ENCODE measurements around the gene TRAF4.

TRAF4 gene

DNA sequence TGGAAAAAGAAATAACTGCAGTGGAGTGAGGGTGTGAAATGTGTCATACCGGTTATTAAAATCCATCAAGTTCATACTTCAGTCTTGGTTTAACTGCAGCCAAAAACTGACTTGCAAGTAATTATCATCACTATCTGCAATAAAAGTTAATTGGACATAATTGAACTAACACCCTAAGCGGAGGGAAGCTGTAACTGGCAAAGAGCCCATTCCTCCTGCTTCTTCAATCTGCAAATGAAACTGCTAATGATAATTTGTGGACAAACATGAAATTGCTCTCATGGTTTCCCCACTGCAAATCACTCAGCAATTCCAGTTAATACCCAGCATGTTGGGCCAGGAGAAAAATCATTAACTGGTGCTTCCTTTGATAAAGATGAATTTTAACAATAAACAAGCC lies 52.3 kb downstream of the TRAF4 start:
- DNase-seq: no peak
